ENCODE data around the gene IGSF8.

The IGSF8 gene

DNA sequence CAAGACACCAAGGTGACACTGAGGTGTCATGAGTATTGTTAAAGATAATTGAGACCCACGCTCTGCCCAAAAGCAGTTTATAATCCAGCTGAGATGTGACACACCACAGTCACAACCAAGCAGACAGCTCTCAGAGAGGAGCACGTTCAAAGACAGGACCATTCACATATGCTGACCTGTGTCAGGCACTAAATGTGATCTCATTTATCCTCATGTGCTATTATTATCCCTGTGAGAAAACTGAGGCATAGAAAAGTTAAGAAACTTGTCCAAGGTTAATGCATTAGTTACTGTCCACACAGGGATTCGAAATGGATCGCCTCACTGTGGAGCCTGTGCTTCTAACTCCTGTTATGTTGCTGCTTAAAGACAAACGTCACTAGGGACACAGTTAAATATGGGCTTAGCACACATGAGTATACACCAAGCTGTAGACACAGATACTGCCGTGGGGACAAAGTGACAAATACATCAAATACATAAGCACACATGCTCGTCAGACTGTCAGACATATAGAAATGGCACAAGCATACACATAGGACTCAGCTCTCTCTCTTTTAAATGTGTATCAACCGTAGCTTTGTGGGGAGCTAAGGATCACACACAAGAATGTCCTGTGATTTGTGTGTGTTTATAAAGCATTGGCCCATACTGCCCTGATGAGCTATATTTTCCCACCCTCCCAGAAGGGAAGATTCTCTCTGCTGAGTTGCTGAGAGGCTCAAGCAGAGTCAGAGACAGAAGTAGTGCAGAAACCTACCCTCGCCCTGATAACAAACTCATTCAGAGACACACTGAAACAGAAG lies 3.5 kb upstream of the IGSF8 start:
- DNase-seq, result no peak

DNA sequence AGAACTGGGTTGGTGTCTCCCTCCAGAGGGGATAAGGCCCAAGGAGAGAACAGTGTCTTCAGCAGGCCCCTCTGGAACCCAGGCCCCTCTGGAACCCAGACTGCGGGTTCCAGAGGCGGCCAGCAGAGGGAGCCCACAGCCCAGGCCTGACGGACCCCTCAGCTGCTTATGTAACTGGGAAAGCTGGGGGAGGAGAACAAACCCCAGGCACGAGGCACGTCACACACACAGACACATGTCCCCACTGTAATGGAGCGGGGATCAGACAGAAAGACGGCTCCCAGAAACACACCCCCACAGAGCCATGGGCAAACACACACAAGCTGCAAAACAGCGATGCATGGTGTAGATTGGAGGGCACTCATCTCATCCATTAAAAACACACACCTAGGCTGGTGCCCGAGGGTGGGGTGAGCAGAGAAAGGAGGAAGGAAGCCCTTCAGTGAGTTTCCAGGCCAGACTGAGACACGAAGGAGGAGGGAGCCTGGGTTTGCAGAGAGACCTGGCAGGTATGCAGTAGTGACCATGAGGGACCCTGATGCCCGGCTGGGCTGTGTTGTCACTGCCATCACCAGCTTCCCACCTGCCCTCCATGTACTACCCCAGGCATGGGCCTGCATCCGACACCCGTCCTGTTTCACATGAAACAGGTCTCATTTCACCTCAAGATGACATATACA lies 2.8 kb upstream of the IGSF8 start:
- peak; percentile 37 to 45 (median 40) for DNase-seq

DNA sequence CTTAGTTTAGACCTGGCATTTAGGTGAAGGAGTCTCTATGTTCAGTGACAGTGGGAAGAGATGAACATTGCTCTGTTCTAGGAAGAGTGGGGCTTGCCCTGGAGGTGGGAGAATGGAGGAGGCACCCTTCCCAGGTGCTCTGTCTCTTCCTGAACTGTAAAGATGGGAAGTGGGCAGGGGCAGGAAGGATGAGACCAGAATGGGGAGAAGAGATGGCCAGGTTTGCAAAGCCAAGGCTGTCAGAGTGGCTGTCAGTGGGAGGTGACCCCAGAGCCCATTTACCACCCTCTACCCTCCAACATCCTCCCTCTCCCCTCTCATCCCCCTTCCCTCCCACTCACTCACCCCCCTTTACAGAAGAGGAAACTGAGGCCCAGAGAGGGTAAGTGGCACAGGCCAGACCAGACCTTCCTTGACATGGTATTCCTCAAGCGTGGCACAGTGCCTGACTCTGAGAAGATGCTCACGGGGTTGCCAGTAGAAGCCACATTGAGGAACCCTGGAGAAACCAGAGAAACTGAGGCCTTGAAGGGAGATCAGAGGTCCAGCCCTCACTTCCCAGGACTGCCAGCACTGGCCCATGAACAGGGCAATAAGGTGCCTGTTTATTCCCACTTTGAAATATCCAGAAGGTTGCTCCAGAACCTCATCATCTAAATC lies 1.4 kb upstream of the IGSF8 start:
- no peak for DNase-seq

DNA sequence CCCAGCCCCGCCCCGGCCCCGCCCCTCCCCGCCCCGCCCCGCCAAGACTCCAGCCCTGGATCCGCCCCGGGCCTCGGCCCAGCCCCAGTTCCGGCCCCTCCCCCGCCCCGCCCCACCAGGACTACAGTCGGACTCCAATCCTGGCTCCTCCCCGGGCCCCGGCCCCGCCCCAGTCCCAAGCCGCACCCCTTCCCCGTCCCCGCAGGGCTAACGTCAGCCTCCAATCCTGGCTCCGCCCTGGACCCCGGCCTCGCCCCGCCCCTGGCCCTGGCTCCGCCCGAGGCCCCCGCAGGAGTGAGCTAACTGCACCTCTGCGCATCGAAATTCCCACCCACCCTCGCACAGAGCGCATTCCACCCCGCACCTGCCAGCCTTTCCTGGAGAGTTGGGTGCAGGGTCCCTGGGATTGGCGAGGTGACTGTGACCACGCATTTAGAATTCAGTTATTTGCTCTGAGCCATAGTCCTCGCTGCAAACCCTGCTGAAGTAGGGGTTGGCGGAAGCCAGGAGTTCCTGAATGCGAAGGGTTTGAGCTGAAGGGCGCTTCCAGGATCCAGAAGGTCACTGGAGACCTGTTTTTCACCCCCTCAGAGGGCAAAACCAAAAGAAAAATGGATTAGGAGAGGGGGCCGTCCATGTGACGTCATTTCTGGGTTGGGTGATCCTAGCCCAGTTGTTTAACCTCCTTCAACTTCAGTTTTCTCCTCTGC lies 588 bp upstream of the IGSF8 start:
- peak; percentile 98 to 100 (median 100) for DNase-seq

DNA sequence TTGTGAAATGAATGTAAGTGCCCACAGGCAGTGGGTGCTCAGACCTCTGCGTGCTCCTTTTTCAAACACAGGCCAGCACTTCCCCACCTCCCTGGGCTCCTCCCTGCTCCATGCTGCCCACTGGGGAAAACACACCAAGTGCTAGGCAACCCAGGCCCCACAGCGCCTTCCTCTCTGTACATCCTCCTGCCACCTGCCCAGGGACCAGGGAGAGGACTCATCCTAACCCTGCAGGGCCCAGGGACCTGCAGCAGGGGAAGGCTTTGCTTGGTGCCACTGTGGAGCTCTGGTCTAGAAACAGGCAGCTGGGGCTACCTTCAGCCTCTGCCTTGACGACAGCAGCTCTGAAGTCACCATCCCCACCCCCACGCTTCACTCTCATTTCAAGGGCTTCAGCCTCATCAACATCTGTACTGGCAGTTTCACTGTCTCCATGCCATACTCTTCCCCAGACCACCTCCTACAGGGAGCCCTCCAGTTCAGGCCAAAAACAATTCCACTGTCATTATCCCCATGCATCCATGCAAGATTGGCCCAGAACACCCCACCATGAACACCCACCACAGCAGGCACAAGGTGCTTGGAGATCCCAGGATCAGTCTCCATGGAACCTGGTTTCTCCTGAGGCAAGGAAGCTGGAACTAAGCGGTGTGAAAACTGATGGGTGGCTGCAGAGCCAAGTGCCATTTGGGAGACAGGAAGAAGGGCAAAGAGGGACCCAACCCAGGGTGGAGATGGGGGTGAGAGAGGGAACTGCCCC lies 1.1 kb downstream of the IGSF8 start:
- DNase-seq, result peak in 1 of 4 experiments; percentile 11

DNA sequence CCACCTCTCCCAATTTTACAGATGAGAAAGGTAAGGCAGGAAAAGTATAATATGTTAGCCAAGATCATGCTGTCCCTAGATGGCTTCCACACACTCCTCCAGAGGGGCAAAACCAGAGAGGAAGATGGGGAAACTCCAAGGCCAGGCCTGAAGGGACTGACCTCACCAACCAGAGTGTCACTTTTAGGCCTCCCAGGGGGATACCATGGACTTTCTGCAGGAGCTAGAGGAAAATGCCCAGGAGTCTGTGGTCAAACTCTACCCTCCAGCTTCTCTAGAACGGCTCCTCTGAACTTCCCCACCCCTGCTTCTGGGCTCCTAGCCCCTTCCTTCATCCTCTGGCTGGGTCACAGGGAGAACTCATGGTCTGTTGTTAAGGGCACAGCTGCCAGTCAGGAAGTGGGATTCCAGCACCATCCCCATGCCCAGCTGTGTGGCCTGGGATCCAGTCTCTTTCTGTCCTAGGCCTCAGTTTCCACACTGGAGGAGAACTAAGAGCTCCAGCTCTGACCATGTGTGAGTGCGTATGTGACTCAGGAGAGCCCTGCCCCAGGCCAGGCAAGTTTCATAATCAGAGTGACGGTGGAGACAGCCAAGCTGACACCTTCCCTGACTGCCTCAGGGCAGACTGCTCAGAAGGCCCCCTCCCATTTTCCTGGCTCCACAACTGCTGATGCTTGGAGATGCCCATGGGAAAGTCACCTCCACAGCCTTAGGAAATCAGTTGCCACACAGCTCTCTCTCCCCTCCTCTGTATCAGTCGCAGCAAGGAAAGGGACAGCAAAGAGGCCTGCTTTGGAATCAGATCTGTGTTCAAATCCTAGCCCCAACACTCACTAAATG lies 1.9 kb downstream of the IGSF8 start:
- no peak for DNase-seq

DNA sequence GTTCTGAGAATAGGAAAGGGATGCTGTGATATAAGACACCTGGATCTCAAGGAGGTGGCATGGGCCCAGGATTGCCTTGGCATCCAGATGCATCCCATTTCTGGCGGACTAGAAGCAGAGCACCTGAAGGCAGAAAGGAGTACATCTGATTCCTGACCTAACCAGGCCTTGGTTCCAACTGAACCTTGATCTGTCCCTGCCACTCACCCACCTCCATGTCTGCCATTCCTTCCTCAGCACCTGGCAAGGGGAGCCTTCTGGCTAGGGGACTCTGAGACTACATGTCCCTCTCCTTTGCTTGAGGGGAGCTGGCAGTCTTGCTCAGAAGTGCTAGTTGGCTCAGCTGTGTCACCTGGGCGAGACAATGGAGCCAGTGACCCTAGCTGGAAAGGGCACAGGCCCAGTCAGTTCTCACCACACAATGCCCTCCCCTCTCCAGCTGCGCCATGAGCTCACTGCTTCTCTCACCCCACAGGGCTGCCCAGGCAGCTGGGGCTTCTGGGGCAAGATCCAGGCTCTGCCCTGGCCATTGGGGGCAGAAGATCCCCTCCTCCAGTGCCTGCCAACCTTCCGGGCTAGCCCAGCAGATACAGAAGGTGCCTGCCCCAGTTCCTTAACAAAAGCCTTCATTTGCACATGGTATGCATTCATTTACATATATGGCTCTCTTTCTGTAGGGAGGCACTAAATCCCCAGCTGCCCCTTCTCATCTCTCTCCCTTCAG lies 2.9 kb downstream of the IGSF8 start:
- no peak for DNase-seq

DNA sequence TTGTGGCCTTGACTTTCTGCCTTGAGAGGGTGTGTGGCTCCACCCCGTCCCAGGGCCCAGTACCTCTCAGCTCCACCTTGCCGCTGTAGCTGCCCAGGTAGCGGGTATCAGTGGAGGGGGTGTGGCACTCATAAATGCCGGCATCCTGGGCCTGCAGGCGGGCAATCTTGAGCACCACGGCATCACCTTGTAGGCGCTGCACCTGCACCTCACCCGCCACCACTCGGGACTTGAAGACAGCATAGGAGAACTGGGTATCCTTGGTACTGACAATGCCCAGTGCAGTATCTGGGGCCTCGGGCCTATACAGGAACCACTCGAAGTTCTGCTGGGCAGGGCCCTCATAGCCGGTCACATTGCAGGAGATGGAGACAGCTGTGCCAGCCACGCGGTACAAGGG lies 3.6 kb downstream of the IGSF8 start:
- no peak for DNase-seq

DNA sequence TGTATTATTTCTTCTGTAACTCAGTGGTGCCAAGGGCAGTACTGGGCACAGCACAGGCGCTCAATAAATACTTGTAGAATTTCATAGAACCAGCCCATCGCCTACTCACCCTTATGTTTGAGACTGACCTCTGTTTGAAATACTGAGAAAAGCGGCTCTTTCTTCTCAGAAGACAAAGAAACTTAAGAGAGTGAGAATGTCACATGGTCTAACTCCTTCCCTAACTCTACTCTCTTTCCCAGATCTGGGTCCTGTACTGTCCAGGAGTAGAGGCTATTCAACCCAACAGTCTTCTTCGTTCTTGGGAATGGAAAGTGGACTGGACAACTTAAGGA lies 4.2 kb downstream of the IGSF8 start:
- no peak for DNase-seq

DNA sequence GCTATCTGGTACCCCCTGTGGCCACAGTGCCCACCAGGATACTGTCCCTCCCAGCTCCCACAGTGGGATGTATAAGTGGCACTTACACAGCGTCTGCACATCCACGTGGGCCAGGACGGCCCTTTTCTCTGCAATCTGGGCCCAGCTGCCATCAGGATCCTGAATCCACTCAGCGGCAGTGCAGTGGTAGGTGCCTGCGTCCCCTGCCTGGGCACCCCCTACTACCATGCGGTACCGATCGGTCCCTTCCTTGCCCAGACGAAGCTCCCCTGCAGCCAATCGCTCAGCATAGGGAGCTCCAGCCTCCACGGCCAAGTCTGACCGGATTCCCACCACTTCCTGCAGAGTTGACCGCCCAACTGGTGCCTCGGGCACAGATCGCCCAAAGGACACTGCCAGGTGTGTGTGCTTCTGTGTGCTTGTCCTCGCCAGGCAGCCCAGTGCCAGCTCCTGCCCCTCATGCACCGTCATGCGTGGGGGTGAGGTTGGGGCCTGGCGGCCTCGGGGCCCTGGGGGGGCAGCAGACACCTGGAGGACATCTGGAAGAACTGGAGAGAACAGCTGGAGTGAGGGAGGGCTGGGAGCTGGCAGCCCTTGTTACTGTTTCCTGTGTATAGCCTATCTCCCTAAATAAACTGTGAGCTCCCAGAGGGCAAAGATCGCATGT lies 4.7 kb downstream of the IGSF8 start:
- no peak for DNase-seq

DNA sequence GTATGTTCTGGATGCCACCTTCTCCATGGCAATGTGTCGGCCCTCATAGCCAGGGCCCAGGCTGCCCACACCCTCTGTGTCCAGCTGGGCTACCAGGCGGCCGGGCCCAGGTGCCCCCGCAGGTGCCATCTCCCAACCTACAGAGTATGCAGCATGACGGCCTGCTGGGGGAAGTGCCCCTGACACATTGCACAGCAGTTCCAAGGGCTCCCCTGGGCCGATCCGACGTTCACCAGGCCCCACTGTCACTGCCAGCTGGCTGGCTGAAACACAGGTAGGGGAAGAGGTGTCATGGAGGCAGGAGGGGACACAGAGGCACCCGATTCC lies 5.4 kb downstream of the IGSF8 start:
- no peak for DNase-seq

DNA sequence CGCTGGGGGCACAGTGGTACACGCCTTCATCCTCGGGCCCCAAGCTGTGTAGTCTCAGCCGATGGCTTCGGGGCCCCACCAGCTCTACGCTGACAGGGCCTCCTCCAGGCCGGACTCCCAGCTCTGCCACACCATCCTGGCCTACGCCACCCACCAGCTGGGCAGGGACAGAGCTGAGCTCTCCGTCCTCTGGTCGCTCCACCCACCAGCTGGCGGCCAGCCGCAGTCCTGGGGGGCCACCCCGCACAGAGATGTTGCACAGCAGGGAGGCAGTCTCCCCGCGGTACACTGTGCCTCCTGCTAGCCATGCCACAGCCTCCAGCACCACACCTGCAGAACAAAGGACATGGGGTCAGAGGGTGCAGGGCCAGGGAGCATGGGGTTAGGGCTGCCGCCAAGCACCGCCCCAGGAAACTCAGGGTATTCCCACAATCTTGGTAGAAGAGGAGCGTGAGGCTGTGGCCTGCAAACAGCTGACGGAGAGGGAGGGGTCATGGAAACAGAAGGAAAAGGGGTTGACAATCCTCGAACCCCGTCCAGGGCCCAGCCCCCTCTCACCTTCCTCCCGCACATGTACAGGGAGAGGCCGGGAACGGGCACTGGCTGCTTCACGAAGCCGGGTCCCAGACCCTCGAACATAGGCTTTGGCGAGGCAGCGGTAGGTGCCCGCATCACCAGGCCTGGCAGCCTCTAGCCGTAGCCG lies 5.9 kb downstream of the IGSF8 start:
- no peak for DNase-seq

DNA sequence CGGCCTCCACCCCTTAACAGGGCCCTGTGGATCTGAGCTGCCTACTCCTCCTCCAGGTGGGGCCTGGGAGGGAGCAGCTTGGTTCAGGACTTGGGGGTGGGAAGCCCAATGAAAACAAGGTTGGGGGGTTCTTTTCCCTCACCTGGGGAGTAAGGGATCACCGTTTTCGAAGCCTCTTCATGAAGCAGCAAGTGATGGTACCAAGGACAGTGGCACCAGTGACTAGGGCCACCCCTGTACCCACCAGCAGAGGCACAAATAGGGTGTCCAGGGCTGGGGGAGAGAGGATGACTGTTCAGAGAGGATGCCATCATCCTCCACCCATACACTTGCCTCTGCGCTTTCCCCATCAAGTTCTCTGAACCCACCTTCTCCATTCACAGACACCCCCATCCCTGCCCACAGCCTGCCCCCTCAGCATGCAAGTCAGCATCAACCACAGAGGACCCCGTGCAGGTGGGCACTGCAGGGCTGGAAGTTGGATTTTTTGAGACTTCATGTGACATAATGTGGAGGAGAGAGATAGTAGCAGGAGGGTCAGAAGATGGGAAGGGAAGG lies 6.7 kb downstream of the IGSF8 start:
- no peak for DNase-seq

DNA sequence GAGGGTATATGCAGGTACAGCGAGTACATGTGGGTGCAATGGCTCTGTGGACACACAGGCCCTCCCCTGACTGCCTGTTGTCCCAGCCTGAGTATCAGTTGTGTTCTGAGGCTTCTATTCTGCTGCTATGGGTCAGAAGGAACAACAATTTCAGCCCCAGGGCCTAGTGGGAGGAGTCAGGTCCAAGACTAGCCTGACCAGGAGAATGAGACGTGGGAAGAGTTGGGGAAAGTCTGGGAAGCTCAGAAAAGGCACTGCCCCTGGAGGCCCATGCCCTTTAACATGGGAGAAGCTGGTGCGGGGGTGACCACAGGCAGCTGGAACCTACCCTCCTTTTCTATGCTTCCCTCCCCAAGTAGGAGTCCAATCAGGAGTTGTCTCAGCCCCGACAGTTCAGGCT lies 7.7 kb downstream of the IGSF8 start:
- no peak for DNase-seq

DNA sequence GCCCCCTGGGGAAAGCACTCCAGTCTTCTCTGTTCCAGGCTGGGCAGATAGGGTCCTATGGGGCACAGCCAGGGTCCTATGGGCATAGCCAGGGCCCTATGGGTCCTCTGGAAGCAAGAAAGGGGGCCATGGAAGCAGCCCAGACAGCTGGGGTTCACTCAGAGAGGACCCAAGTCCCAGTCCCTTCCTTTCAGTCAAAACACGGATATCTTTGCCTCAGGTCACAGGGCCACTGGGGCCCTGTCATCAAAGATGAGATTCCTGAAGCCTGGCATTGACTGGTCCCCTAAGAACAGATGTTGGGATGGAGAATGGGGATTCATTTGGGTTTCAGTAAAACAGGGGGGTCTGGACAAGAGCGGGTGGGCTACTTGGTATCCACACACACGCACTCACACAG lies 8.5 kb downstream of the IGSF8 start:
- DNase-seq, result no peak

DNA sequence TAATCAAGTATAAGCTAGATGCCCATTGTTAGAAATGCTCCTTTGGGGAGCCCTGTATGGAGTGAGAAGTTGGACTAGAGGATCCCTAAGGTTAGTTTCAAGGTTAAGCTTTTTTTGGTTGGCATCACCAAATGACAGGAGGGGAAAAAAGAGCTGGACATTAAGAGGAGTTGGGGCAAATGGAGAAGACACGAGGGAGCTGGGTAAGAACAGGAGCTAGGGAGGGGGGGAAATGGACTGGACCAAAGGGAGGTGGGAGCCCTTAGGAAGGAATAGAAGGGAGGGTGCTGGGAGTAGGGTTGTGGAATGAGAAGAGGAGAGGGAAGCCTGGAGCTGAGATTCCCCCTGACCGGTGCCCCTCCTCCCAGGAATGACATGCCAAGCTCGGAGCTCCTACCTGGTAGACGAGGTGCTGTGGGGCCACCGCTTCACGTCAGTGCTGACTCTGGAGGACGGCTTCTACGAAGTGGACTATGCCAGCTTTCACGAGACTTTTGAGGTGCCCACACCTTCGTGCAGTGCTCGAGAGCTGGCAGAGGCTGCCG lies 11.2 kb downstream of the IGSF8 start:
- no peak for DNase-seq

DNA sequence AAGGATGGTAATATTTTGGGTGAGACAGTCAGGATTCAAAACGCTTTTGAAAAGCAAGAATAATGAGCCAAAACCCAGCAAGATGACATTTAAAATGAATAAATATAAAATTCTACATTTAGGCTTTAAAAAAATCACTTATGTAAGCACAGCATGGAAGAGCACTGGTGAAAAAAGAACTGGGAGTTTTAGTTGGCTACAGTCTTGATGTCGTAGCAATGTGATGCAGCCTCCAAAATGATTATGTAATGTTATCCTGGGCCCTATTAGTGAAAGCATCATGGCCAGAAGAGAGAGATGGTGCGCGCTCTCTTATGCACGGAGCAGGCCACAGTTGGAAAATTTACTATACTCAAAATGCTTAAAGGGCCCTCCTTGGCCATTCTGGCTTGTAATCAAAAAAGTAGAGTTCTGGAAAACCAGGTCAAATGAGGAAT lies 11.9 kb downstream of the IGSF8 start:
- DNase-seq, result no peak

DNA sequence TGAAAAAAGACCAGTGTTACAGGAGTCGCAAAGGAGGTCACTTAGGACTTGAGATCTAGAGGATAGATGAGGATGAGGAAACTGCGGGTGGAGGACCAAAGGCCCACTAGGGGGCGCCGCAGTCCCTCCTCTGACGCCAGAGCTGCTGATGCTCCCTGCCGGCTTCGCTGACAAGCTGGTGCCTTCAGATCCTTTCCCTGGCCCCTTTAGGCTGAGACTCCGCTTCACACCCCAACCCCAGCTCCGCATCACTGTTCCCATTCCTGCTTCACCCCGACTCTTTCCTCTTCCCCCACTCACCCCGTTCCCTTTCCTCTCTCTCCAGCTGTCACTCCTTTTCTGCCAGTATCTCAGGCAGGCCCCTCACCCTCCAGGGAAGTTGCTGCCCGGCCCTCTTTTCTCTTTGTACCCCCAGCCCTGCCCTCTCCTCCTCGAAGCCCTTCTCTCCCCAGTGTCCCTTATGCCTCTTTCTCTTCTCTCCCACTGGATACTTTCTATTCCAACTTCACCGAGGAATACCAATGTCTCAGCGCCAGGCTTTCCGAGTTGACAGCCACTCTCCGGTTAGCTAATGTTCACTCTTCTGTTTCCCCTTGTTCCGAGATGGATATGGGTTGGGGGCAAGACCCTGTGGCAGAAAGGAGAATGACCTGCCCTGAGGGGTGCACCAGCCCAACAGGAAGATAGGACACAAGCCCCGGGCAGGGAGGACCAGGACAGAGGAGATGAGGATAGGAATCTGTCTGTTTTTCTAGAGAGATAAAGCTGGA lies 12.5 kb downstream of the IGSF8 start:
- DNase-seq, result peak; percentile 45 to 66 (median 57)
